ENCODE measurements around the gene PLEKHA3.

PLEKHA3 gene

DNA sequence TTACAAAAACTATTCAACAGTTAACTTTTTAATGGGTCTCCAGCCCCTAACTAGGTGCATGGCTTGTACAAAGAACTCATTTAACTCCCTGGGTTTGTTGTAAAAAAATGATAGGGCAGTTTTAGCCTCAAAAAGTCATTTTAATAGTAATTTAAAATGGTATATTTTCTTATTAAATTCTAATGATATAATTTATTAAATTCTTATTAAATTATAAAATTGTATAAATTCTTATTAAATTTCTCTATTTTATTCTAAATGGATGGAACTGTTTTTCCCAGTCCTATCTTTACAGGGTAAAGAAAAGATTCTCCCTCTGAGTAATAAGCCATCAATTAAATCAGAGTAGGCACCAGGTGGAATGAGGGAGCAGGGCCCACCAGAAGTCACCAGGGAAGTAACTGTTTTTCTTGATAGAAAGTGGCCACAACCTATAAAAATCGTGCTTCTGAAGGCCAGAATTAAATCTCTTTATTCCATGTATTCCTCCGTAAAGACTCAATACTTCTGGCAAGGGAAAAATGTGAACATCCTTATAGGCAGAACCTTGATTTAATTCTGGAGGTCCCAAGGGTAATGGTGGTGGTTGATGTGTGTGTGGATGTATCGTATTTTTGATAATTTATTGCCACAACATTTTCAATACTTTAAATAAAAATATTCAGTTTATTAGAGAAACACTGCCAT is 2.7 kb upstream of the PLEKHA3 start:
- peaks cover 4% of the 10 kb centered on the region; the same call in 1 of the 2 replicates for H3K4me1 ChIP-seq
- peak overlapping the region; percentile 92 for H3K4me3 ChIP-seq (ENCODE audit: low read depth, low read length)
- no peaks in the 10 kb centered on the region for H3K27me3 ChIP-seq
- no peak for DNase-seq
- TF ChIP-seq, protein P1, sequence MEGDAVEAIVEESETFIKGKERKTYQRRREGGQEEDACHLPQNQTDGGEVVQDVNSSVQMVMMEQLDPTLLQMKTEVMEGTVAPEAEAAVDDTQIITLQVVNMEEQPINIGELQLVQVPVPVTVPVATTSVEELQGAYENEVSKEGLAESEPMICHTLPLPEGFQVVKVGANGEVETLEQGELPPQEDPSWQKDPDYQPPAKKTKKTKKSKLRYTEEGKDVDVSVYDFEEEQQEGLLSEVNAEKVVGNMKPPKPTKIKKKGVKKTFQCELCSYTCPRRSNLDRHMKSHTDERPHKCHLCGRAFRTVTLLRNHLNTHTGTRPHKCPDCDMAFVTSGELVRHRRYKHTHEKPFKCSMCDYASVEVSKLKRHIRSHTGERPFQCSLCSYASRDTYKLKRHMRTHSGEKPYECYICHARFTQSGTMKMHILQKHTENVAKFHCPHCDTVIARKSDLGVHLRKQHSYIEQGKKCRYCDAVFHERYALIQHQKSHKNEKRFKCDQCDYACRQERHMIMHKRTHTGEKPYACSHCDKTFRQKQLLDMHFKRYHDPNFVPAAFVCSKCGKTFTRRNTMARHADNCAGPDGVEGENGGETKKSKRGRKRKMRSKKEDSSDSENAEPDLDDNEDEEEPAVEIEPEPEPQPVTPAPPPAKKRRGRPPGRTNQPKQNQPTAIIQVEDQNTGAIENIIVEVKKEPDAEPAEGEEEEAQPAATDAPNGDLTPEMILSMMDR (IDR thresholded peaks at IDR 0.05; ENCODE audit: low read depth, low read length), result no peak
- no peaks in the 10 kb centered on the region for H3K9me3 ChIP-seq
- H3K36me3 ChIP-seq, result no peaks in the 10 kb centered on the region

DNA sequence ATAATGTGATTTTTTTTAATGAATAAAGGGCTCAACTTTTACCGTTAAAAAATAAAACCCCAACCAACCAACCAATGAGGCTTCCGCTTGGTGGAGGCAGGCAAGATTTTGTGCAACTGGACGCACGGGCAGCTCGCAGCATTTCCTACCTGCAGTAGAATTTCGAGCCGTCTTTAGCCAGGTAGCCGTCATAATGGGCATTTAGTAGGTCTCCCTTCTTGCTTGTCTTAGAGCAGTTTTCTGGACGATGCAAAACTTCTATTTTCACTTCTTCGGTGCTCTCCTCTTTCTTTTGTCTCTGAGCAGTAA is 2.2 kb upstream of the PLEKHA3 start:
- no peaks in the 10 kb centered on the region for H3K36me3 ChIP-seq
- TF ChIP-seq, protein P1 (IDR thresholded peaks at IDR 0.05; ENCODE audit: low read depth, low read length), result no peak
- no peaks in the 10 kb centered on the region for H3K9me3 ChIP-seq
- peak overlapping the region; percentile 92 for H3K4me3 ChIP-seq (ENCODE audit: low read depth, low read length)
- H3K4me1 ChIP-seq, result peaks cover 4% of the 10 kb centered on the region; the same call in 1 of the 2 replicates
- DNase-seq, result no peak
- no peaks in the 10 kb centered on the region for H3K27me3 ChIP-seq

DNA sequence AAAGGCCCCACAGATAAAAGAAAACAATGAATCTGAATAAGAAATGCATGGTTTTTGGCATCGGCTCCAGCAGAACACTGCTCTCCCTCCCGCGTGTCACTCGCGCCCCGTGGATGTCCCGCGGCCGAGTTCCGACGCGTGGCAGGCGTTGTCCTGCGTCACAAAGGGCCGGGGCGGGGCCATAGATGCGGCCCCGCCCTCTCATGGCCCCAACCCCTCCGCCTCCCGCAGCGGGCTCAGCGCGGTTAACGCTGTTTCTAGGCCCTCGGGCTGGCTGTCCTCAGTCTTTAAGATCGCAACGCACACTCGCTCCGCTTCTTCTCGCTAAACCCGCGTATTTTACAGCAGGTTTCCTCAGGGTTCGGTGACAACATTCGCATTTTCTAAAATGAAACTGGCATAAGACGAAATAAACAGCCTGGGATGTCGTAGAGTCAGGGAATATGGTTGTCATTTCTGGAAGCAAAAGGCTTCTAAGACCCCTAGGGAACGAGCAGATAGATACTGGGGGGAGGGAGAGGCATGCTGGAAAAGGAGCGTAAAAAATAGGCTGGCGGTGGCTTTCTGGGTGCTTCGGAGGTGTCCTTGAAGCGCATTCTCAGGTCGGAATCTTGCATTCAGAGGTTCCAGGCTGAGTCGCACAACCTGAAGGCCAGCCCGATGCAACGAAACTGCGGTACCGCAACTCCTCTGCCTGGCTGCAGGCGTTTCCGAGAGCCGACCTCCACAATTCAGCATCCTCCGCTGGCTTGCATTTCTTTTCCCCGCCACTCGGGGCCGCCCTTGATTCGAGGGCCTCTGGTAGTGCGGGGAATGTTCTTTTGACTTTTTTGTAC is 1.6 kb upstream of the PLEKHA3 start, which contains the start of gene FKBP7:
Gene FKBP7 (minus strand): TSS at position 162 of the 836 bp plus-strand sequence. CDS start 101 bp downstream, at position 61.
- TF ChIP-seq, protein P1 (IDR thresholded peaks at IDR 0.05; ENCODE audit: low read depth, low read length), result peak; percentile 59
- Histone ChIP-seq H3K9me3 (no peaks in the 10 kb centered on the region), H3K36me3 (no peaks in the 10 kb centered on the region), H3K4me1 (peaks cover 4% of the 10 kb centered on the region; the same call in 1 of the 2 replicates), H3K4me3 (ENCODE audit: low read depth, low read length) (peak within 1 kb of the TSS; percentile 92), H3K27me3 (no peaks in the 10 kb centered on the region)
- DNase-seq, result peak; percentile 76

DNA sequence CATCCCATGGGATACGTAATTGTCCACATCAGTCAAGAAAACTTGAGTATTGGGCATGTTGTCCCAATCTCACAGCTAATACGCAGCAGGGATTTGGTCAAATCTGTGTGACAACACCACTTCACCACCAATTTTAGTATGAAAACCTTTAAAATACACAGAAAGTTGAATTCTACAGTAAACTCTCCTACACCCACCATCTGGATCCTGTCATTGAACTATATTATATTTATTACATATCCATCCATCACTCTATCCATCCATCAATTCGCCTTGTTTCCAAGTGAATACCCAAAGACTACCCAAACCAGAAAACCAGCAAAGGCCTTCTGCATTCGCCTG is 1.0 kb upstream of the PLEKHA3 start:
- H3K9me3 ChIP-seq, result no peaks in the 10 kb centered on the region
- no peaks in the 10 kb centered on the region for H3K36me3 ChIP-seq
- peak overlapping the region; percentile 92; the same call in 1 of the 2 replicates for H3K4me3 ChIP-seq (ENCODE audit: low read depth, low read length)
- H3K4me1 ChIP-seq, result peaks cover 4% of the 10 kb centered on the region; the same call in 1 of the 2 replicates
- no peak for DNase-seq
- TF ChIP-seq, protein P1 (IDR thresholded peaks at IDR 0.05; ENCODE audit: low read depth, low read length), result no peak
- no peaks in the 10 kb centered on the region for H3K27me3 ChIP-seq

DNA sequence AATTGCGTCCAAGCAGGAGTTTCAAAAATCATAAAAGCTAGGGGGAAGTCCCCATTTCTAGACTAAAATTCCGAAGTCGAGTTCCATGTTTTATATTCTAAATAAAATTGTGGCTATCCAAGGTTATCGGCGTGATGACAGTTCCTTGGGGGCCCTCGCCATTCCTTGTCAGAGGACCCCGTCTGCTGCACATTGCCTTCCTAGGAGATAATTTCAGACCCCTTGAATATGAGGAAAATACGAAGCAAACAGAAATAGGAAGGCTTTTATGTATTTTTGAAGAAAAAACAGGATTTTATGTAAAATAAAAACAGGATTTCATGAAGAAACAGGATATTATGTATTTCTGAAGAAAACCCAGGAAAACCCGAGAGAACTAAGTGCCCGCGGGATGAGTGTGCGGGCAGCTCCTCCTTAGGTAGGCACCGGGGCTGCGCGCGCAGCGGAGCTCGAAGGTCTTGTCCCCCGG is 465 bp upstream of the PLEKHA3 start:
- H3K27me3 ChIP-seq, result no peaks in the 10 kb centered on the region
- DNase-seq, result no peak
- H3K9me3 ChIP-seq, result no peaks in the 10 kb centered on the region
- H3K4me1 ChIP-seq, result peaks cover 4% of the 10 kb centered on the region; the same call in 1 of the 2 replicates
- peak overlapping the region; percentile 63 for H3K4me3 ChIP-seq (ENCODE audit: low read depth, low read length)
- no peaks in the 10 kb centered on the region for H3K36me3 ChIP-seq
- TF ChIP-seq, protein P1 (IDR thresholded peaks at IDR 0.05; ENCODE audit: low read depth, low read length), result no peak
